Body of pancreas (tissue), 4 donors: Measurements from ENCODE around the gene GMPPA.

Experiments used
- POLR2A ChIP-seq, 3 donors: fragments of 450-650 bp; IDR thresholded peaks; one replicate each; pipeline ENCODE4 v1.6.1; 2016; ENCODE audit warnings: antibody characterized with exemption in 3 of 3, mild to moderate bottlenecking in 2 of 3
- TF ChIP-seq, protein P1 (sequence below), 7 experiments: fragments of 450-650 bp in 4 of 7; fragments of 200-600 bp in 3 of 7; sonication (generic) in 3 of 7; IDR thresholded peaks; one replicate each; pipeline ENCODE4 v1.5.1; 2016 to 2019; ENCODE audit warnings: antibody characterized with exemption in 7 of 7

- TF ChIP-seq, protein P1, sequence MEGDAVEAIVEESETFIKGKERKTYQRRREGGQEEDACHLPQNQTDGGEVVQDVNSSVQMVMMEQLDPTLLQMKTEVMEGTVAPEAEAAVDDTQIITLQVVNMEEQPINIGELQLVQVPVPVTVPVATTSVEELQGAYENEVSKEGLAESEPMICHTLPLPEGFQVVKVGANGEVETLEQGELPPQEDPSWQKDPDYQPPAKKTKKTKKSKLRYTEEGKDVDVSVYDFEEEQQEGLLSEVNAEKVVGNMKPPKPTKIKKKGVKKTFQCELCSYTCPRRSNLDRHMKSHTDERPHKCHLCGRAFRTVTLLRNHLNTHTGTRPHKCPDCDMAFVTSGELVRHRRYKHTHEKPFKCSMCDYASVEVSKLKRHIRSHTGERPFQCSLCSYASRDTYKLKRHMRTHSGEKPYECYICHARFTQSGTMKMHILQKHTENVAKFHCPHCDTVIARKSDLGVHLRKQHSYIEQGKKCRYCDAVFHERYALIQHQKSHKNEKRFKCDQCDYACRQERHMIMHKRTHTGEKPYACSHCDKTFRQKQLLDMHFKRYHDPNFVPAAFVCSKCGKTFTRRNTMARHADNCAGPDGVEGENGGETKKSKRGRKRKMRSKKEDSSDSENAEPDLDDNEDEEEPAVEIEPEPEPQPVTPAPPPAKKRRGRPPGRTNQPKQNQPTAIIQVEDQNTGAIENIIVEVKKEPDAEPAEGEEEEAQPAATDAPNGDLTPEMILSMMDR (IDR thresholded peaks at IDR 0.05) = no peak
- no peak for TF ChIP-seq POLR2A (IDR thresholded peaks at IDR 0.05)
These were observed 27.8 kb downstream of the GMPPA start for GRCh38 chr2:219526320-219527075.
